Mesenchymal stem cell (in vitro differentiated cells and primary cell): Measurements from ENCODE around the gene TUBB3.
A peak's percentile ranks its signal among the peaks of the same experiment; 100 is the strongest.

Experiments
- DNase-seq: peaks from one replicate; pipeline ENCODE4 v3.0.0-alpha.2; 2013
- H2AFZ ChIP-seq: one replicate; pipeline ENCODE4 v1.6.1; 2013; ENCODE audit warnings: low read depth, mild to moderate bottlenecking, control low read depth, inconsistent platforms, low read length, moderate library complexity
- H2AK5ac ChIP-seq: 2 replicates; pipeline ENCODE4 v1.6.1; 2013; ENCODE audit warnings: low read length, moderate library complexity, mild to moderate bottlenecking, inconsistent platforms; ENCODE audit not compliant: severe bottlenecking
- H2BK120ac ChIP-seq: one replicate; pipeline ENCODE4 v1.6.1; 2013; ENCODE audit warnings: low read depth, mild to moderate bottlenecking, inconsistent platforms, low read length, moderate library complexity
- H2BK12ac ChIP-seq, 2 experiments: one replicate each; pipeline ENCODE4 v1.6.1; 2013; ENCODE audit warnings: inconsistent platforms in 2 of 2, low read length in 2 of 2, mild to moderate bottlenecking in 2 of 2, moderate library complexity in 2 of 2, control low read depth in 1 of 2
- H2BK15ac ChIP-seq: one replicate; pipeline ENCODE4 v1.6.1; 2013; ENCODE audit warnings: mild to moderate bottlenecking, low read depth, inconsistent platforms; ENCODE audit not compliant: poor library complexity, severe bottlenecking
- H2BK5ac ChIP-seq: 2 replicates; pipeline ENCODE4 v1.6.1; 2013; ENCODE audit warnings: low read depth, mild to moderate bottlenecking, low read length, control low read depth, inconsistent platforms; ENCODE audit not compliant: poor library complexity, severe bottlenecking
- H3K14ac ChIP-seq, 2 experiments: one replicate each; pipeline ENCODE4 v1.6.1; 2013; ENCODE audit warnings: inconsistent platforms in 2 of 2, low read length in 2 of 2, control low read depth in 1 of 2, mild to moderate bottlenecking in 1 of 2, moderate library complexity in 1 of 2
- H3K18ac ChIP-seq, 2 experiments: one replicate each; pipeline ENCODE4 v1.6.1; 2013; ENCODE audit warnings: inconsistent platforms in 2 of 2, low read length in 2 of 2, control low read depth in 1 of 2, low read depth in 1 of 2, mild to moderate bottlenecking in 1 of 2
- H3K23ac ChIP-seq, 2 experiments: one replicate each; pipeline ENCODE4 v1.6.1; 2013; ENCODE audit warnings: inconsistent platforms in 2 of 2, low read length in 2 of 2, mild to moderate bottlenecking in 2 of 2, moderate library complexity in 2 of 2, control low read depth in 1 of 2
- H3K27ac ChIP-seq: 2 replicates; pipeline ENCODE4 v1.5.1; 2013; ENCODE audit warnings: mild to moderate bottlenecking, moderate library complexity, low read length, control low read depth, inconsistent platforms; ENCODE audit not compliant: poor library complexity, severe bottlenecking
- H3K27me3 ChIP-seq, 2 experiments: 2 replicates each; pipeline versions ENCODE4 v1.6.1 to v1.7.0; 2013; ENCODE audit warnings: low read length in 2 of 2, mild to moderate bottlenecking in 2 of 2, moderate library complexity in 2 of 2, control low read depth in 1 of 2, inconsistent platforms in 1 of 2; ENCODE audit not compliant: control insufficient read depth in 1 of 2, insufficient read depth in 1 of 2
- H3K36me3 ChIP-seq, 2 experiments: 2 replicates each; pipeline versions ENCODE4 v1.6.1 to v1.7.0; 2013; ENCODE audit warnings: low read length in 2 of 2, control low read depth in 1 of 2, inconsistent platforms in 1 of 2, low read depth in 1 of 2, mild to moderate bottlenecking in 1 of 2; ENCODE audit not compliant: insufficient read depth in 2 of 2, control insufficient read depth in 1 of 2
- H3K4ac ChIP-seq, 2 experiments: one replicate each; pipeline ENCODE4 v1.6.1; 2013; ENCODE audit warnings: inconsistent platforms in 2 of 2, low read length in 2 of 2, mild to moderate bottlenecking in 2 of 2, moderate library complexity in 2 of 2, control low read depth in 1 of 2, low read depth in 1 of 2
- H3K4me1 ChIP-seq: 2 replicates; pipeline ENCODE4 v1.6.1; 2013; ENCODE audit warnings: low read depth, low read length, control low read depth; ENCODE audit not compliant: control insufficient read depth, insufficient read depth
- H3K4me2 ChIP-seq: 2 replicates; pipeline ENCODE4 v1.6.1; 2013; ENCODE audit warnings: low read length, mild to moderate bottlenecking, inconsistent platforms; ENCODE audit not compliant: poor library complexity, severe bottlenecking
- H3K4me3 ChIP-seq, 2 experiments: 2 replicates each; pipeline versions ENCODE4 v1.5.1 to v1.7.0; 2013; ENCODE audit warnings: low read length in 2 of 2, mild to moderate bottlenecking in 2 of 2, control low read depth in 1 of 2, low read depth in 1 of 2; ENCODE audit not compliant: insufficient read depth in 1 of 2
- H3K79me1 ChIP-seq: replicated peaks from 2 replicates; pipeline ENCODE4 v1.6.1; 2013; ENCODE audit warnings: mild to moderate bottlenecking, control low read depth, low read length, inconsistent platforms; ENCODE audit not compliant: poor library complexity, severe bottlenecking
- H3K9ac ChIP-seq: 2 replicates; pipeline ENCODE4 v1.7.0; 2013; ENCODE audit warnings: mild to moderate bottlenecking, low read length, moderate library complexity
- H3K9me3 ChIP-seq: 2 replicates; pipeline ENCODE4 v1.7.0; 2013; ENCODE audit warnings: mild to moderate bottlenecking, low read length; ENCODE audit not compliant: control insufficient read depth
- H4K8ac ChIP-seq: one replicate; pipeline ENCODE4 v1.6.1; 2013; ENCODE audit warnings: inconsistent platforms, mild to moderate bottlenecking, low read length, moderate library complexity
- H4K91ac ChIP-seq: one replicate; pipeline ENCODE4 v1.6.1; 2013; ENCODE audit warnings: mild to moderate bottlenecking, low read length, inconsistent platforms
- WGBS: methylation state at CpG from one replicate; pipeline ENCODE4 v1.1.7; 2013; ENCODE audit warnings: mixed read lengths; 5-methylcytosine and 5-hydroxymethylcytosine counted together

TUBB3 gene

DNA sequence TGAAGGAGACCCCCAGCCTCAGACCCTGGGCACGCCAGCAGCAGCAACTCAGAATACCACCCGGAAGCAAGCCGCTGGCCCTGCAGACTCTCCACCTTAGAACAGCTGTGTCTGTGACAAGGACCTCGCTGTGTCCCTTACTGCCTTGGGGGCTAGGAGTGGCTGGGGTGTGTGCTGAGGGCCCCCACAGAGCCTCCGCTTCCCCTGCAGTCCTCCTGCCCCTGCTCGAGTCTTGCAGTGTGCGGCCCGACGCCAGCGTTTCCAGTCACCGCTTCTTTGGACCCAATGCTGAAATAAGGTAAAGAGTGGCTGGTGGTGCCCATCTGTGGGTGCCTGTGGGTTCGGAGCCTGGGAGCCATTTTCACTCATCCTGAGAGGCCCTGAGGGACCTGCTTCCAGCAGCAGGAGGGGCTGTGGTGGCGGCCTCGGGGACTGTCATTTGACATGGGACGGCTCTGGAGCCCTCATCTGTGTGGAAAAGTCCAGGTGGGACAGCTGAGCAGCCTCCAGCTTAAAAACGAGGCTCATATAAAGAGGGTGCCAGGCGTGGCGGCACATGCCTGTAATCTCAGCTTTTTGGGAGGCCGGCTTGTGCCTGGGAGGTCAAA is 19.1 kb upstream of the TUBB3 start:
- Histone ChIP-seq H3K4me1 (no peaks in the 10 kb centered on the region), H4K91ac (no peak overlapping the region), H3K9ac (no peak overlapping the region), H3K14ac (no peak overlapping the region), H3K36me3 (peaks cover 75 to 88% of the 10 kb centered on the region in 2 experiments), H2AK5ac (no peak overlapping the region), H3K23ac (no peak overlapping the region), H2BK120ac (no peak overlapping the region), H3K27ac (no peak overlapping the region), H2BK5ac (peak overlapping the region; percentile 9), H3K4me2 (no peak overlapping the region), H3K18ac (no peak overlapping the region), H2BK15ac (no peak overlapping the region), H3K27me3 (no peaks in the 10 kb centered on the region), H3K4ac (no peak overlapping the region), H3K79me1 (peaks cover 28% of the 10 kb centered on the region), H2AFZ (no peak overlapping the region), H2BK12ac (no peak overlapping the region), H4K8ac (no peak overlapping the region), H3K4me3 (no peak overlapping the region), H3K9me3 (no peaks in the 10 kb centered on the region)
- WGBS = 97% methylated on average over 19 of the region's 19 CpGs
- DNase-seq = no peak

DNA sequence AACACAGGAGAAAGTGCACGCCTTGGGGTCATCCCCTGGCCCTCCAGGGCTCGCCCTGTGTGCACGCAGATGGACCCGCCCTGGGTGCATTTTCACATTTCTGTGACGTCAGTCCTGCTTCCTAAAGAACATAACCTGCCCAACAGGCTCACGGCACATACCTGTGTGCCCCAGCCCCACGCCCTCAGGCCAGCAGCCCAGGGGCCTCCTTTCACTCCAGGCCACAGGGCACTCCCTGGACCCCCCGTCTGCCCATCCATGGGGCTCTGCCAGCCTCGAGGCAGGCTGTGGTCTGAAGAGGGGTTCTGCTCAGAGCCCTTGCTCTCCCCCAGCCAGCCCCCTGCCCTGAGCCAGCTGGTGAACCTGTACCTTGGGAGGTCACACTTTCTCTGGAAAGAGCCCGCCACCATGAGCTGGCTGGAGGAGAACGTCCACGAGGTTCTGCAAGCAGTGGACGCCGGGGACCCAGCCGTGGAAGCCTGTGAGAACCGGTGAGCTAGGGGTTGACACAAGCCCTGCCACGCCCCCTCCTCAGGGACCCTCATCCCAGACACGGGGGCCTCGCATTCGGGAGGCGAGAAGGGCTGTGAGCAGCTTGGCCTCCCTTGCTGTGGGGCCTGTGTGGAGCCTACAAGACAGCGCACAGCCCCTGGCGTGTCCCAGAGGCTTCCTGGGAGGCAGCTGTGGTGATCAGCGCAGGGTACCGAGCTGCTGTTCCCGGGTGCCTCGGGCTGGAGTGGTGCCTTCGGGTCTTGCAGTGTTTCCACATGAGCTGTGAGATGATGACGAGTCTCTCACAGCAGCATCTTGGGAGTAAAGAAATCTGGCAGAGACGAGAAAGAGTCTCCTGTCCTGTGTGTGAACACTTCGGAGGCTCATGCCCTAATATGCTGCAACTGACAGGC is 18.3 kb upstream of the TUBB3 start:
- H2BK5ac ChIP-seq = no peak overlapping the region
- H2AK5ac ChIP-seq = no peak overlapping the region
- H3K9ac ChIP-seq = no peak overlapping the region
- no peak overlapping the region for H2BK120ac ChIP-seq
- WGBS = 96% methylated on average over 31 of the region's 31 CpGs
- H4K91ac ChIP-seq = no peak overlapping the region
- no peak overlapping the region for H3K4me2 ChIP-seq
- H3K27ac ChIP-seq = no peak overlapping the region
- H2AFZ ChIP-seq = no peak overlapping the region
- no peak overlapping the region for H3K4ac ChIP-seq
- no peak overlapping the region for H2BK12ac ChIP-seq
- no peak overlapping the region for H3K23ac ChIP-seq
- no peak overlapping the region for H3K18ac ChIP-seq
- H3K36me3 ChIP-seq = peaks cover 74 to 87% of the 10 kb centered on the region in 2 experiments
- H3K9me3 ChIP-seq = no peaks in the 10 kb centered on the region
- peaks cover 30% of the 10 kb centered on the region for H3K79me1 ChIP-seq
- no peak overlapping the region for H2BK15ac ChIP-seq
- no peak overlapping the region for H3K4me3 ChIP-seq
- no peaks in the 10 kb centered on the region for H3K27me3 ChIP-seq
- no peak overlapping the region for H3K14ac ChIP-seq
- H4K8ac ChIP-seq = no peak overlapping the region
- no peak for DNase-seq
- no peaks in the 10 kb centered on the region for H3K4me1 ChIP-seq

GRCh38 chr16:89905511-89906139 is 17.5 kb upstream of the TUBB3 start:
- Histone ChIP-seq H3K23ac (no peak overlapping the region), H4K8ac (no peak overlapping the region), H3K4me3 (no peak overlapping the region), H3K18ac (no peak overlapping the region), H3K27me3 (no peaks in the 10 kb centered on the region), H3K14ac (no peak overlapping the region), H3K4ac (no peak overlapping the region), H3K79me1 (peaks cover 25% of the 10 kb centered on the region), H2BK15ac (no peak overlapping the region), H3K27ac (no peak overlapping the region), H3K9ac (no peak overlapping the region), H4K91ac (no peak overlapping the region), H2AFZ (no peak overlapping the region), H3K4me1 (peaks cover 3% of the 10 kb centered on the region), H2BK12ac (no peak overlapping the region), H3K36me3 (peaks cover 71 to 87% of the 10 kb centered on the region in 2 experiments), H3K4me2 (no peak overlapping the region), H3K9me3 (no peaks in the 10 kb centered on the region), H2AK5ac (no peak overlapping the region), H2BK5ac (no peak overlapping the region), H2BK120ac (no peak overlapping the region)
- WGBS = 89% methylated on average over 23 of the region's 23 CpGs
- DNase-seq = peak; percentile 24
